Effector memory CD8-positive, alpha-beta T cell (primary cell): ENCODE measurements around the gene ACAD9.
"Not testable (repeated sequence)": the region's sequence is repeated elsewhere in the genome, so short reads cannot be mapped to it uniquely, and the experiment has no call there.

ENCODE experiments used
- ATAC-seq: fragments of 150-1000 bp; cut with Tn5 transposase; replicated peaks from 2 replicates; pipeline ENCODE4 v1.10.0; 2021; ENCODE audit warnings: mild to moderate bottlenecking, moderate library complexity
- DNase-seq, 3 experiments: peaks; one replicate each; pipeline ENCODE4 v3.0.0; 2021
- H3K27ac Mint-ChIP-seq, 2 donors: one replicate each; pipeline ENCODE4 v1.8.0; 2022; ENCODE audit warnings: mild to moderate bottlenecking in 2 of 2, mixed read lengths in 2 of 2, moderate library complexity in 2 of 2
- H3K27me3 Mint-ChIP-seq, 2 donors: one replicate each; pipeline ENCODE4 v1.8.0; 2022; ENCODE audit warnings: mixed read lengths in 2 of 2
- H3K36me3 Mint-ChIP-seq: one replicate; pipeline ENCODE4 v1.8.0; 2022; ENCODE audit warnings: mild to moderate bottlenecking, moderate library complexity, mixed read lengths; ENCODE audit not compliant: insufficient read depth
- H3K4me1 Mint-ChIP-seq, 2 donors: one replicate each; pipeline ENCODE4 v1.8.0; 2022; ENCODE audit warnings: low read depth in 2 of 2, mixed read lengths in 2 of 2
- H3K4me3 Mint-ChIP-seq, 2 donors: one replicate each; pipeline ENCODE4 v1.8.0; 2022; ENCODE audit warnings: mild to moderate bottlenecking in 2 of 2, mixed read lengths in 2 of 2, moderate library complexity in 2 of 2
- H3K9me3 Mint-ChIP-seq, 2 donors: one replicate each; pipeline ENCODE4 v1.8.0; 2022; ENCODE audit warnings: mixed read lengths in 2 of 2

The ACAD9 gene

DNA sequence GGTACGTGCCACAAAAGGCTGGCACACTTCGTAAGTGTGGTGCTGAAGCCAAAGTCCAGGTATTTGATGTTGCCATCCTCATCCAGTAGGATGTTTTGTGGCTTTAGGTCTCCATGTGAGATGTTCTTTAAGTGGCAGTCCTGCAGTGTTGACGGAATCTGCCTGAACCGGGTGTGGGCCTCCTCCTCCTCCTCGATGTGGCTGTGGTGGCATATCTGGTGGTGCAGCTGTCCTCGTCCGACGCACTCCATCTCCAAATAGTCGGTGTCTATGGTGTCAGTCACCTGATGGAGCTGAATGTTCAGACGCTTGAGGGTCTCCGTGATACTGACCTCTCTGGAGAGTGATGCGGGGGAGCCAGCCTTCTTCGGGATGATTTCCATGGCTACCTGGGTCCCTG is 30.5 kb upstream of the ACAD9 start:
- no peak overlapping the region for H3K4me3 Mint-ChIP-seq
- no peaks in the 10 kb centered on the region for H3K36me3 Mint-ChIP-seq
- no peak for ATAC-seq
- H3K27ac Mint-ChIP-seq: no peak overlapping the region
- H3K27me3 Mint-ChIP-seq: no peaks in the 10 kb centered on the region
- H3K4me1 Mint-ChIP-seq: peaks cover 10 to 11% of the 10 kb centered on the region in 2 donors
- DNase-seq: no peak
- H3K9me3 Mint-ChIP-seq: peaks cover 0 to 4% of the 10 kb centered on the region in 2 donors

DNA sequence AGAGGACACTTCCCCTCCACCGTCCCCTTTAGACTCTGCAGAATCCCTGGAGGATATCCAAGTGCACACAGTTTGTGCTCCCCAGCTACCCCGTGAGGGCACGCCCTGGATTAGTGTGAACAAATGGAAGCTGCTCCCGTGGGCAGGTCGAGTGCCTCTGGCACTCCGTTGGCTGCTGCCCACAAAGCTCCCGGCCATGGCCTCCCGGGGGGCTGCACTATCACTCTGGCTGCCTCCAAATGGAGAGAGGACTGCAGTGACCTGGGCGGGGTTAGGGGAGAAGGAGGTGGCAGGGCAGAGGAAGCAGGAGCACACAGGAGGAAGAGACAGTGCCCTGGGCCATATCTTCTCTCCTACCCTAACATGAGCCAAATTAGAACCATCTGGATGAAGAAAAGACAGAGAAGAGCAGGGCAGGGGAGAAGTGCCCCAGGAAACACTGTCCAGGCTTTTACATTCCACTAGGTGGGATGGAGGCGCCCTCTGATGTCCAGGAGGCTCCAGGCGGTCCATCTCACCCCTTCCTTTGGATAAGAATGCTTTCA is 29.4 kb upstream of the ACAD9 start:
- no peak overlapping the region for H3K27ac Mint-ChIP-seq
- H3K36me3 Mint-ChIP-seq: no peaks in the 10 kb centered on the region
- peaks cover 10% of the 10 kb centered on the region in 2 donors for H3K4me1 Mint-ChIP-seq
- H3K27me3 Mint-ChIP-seq: no peaks in the 10 kb centered on the region
- ATAC-seq (no peak), DNase-seq (no peak)
- H3K4me3 Mint-ChIP-seq: no peak overlapping the region
- peaks cover 0 to 12% of the 10 kb centered on the region in 2 donors for H3K9me3 Mint-ChIP-seq

DNA sequence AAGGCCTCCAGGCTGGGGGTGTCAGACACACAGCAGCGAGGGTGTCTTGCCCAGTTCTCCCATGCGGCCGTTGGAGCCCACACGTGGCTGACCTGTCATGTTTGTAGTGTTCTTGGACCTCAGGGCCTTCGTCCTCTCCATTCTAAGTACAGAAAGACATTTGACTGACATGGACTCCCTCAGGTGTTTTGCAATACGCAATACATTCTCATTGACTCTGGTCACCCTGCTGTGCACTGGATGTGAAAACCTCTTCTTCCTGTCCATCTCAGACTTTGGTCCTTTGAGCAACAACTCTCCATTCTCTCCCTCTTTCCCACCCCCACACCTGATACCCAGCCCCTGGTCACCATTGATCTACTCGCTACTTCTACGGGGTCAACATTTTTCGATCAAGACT is 28.9 kb upstream of the ACAD9 start:
- Mint-ChIP-seq H3K36me3 (no peaks in the 10 kb centered on the region), H3K4me3 (no peak overlapping the region), H3K4me1 (peaks cover 4 to 5% of the 10 kb centered on the region in 2 donors), H3K9me3 (peaks cover 2 to 12% of the 10 kb centered on the region in 2 donors), H3K27me3 (no peaks in the 10 kb centered on the region), H3K27ac (no peak overlapping the region)
- ATAC-seq (no peak), DNase-seq (no peak)

DNA sequence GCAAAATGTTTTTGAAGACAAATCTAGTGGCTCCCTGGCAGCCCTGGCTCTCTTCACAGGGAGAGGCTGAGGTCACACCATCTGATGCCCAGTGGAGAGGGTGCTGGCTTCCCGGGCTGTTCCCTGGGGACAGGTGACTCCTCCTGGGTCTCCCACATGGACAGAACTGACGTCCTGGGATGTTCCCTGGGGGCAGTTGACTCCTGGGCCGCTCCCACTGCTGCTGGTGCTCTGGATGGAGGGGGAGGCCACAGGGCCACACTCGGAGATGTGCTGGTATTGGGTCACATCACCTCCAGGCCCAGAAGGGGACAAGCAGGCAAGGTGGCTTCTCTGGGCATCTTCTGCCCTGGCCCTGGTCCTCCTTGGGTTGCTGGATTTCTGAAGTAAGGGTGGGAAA is 27.8 kb upstream of the ACAD9 start:
- Mint-ChIP-seq H3K4me3 (no peak overlapping the region), H3K9me3 (peaks cover 2 to 12% of the 10 kb centered on the region in 2 donors), H3K27ac (no peak overlapping the region), H3K4me1 (no peaks in the 10 kb centered on the region), H3K27me3 (no peaks in the 10 kb centered on the region), H3K36me3 (no peaks in the 10 kb centered on the region)
- ATAC-seq (no peak), DNase-seq (no peak)

DNA sequence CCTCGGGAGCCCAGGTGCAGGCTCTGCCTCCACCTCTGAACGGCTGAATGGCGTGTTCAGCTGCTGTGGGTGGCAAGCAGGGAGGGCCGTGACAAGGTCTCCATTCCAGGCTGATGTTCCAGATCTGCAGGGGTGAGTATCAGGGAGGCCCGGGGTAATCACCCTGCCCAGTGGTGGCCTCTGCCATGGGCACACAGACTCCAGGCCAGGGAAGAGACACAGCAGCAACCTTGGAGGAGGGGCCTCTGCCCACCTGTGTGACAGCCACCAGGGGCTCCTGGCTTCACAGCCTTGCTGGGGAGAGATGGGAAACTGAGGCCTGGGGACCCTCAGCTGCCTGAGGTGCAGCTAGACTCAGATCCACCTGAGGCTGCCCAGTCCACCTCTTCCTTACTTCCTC is 25.6 kb upstream of the ACAD9 start:
- H3K9me3 Mint-ChIP-seq: peaks cover 2 to 17% of the 10 kb centered on the region in 2 donors
- H3K4me3 Mint-ChIP-seq: no peak overlapping the region
- H3K27me3 Mint-ChIP-seq: no peaks in the 10 kb centered on the region
- DNase-seq: no peak
- H3K4me1 Mint-ChIP-seq: no peaks in the 10 kb centered on the region
- H3K36me3 Mint-ChIP-seq: no peaks in the 10 kb centered on the region
- H3K27ac Mint-ChIP-seq: no peak overlapping the region
- ATAC-seq: no peak

DNA sequence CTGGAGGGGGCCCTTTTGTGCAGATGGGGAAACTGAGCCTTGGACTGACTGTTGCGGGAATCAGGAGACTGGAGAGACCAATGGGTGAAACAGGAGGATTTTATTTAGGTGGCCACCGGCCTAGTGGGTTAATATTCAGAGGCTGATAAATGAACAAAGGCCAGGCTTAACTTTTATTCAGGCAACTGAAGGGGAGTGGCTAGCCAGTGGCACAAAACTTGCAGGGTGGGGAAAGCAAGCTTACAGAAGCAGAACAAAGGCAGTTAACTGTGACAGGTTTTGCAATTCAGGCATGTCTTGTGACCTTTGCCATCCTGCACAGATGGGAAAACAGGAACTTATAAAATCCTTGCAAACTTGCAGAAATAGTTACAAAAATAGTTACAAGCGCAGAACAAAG is 24.9 kb upstream of the ACAD9 start:
- ATAC-seq: no peak
- Mint-ChIP-seq H3K4me1 (no peaks in the 10 kb centered on the region), H3K27ac (no peak overlapping the region)

DNA sequence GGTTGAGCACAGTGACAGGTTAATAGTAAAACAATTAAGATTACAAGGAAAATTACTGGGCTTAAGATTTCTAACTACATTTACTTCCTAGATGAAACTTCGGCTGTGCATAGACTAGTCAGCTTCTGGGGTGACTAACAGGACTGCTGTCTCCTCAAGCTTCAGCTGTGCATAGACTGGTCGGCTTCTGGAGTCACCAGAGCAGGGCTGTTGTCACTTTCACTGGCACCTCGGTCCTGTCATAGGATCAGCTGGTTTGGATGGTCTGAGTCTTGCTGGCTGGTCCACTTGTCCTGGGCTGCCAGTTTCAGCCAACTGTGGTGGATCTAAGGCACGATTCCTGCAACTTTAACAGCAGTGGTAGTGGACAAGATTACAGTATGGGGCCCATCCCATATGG is 23.9 kb upstream of the ACAD9 start:
- Mint-ChIP-seq H3K9me3 (peaks cover 3 to 26% of the 10 kb centered on the region in 2 donors), H3K4me1 (no peaks in the 10 kb centered on the region), H3K36me3 (no peaks in the 10 kb centered on the region), H3K27ac (no peak overlapping the region), H3K4me3 (no peak overlapping the region), H3K27me3 (no peaks in the 10 kb centered on the region)
- ATAC-seq (no peak), DNase-seq (no peak)

More for the DNA sequence above, 24.9 kb upstream of the ACAD9 start:
- Mint-ChIP-seq H3K4me3 (no peak overlapping the region), H3K27me3 (no peaks in the 10 kb centered on the region), H3K9me3 (peaks cover 3 to 23% of the 10 kb centered on the region in 2 donors), H3K36me3 (no peaks in the 10 kb centered on the region)
- DNase-seq: no peak

DNA sequence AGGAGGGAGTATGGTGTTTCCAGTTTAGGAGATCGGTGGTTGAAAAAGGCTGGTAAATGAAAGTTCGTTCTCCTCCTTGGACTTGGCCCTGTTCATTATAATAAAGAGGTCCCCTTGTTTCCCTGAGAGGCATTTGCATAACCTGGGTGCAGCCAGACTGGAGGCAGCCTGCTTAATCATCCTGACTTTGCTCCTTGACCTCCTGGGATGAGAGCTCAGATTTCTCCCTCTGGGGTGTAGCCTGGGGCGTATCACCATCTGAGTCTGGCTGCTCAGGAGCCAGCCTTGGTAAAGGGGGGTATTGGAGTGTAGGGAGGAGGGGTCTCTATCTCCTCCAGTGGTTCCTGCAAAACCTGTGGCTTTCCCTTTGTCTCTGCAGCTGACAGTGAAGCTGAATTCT is 21.3 kb upstream of the ACAD9 start:
- H3K27ac Mint-ChIP-seq: no peak overlapping the region
- no peak overlapping the region for H3K4me3 Mint-ChIP-seq
- no peaks in the 10 kb centered on the region for H3K4me1 Mint-ChIP-seq
- DNase-seq (no peak), ATAC-seq (no peak)
- no peaks in the 10 kb centered on the region for H3K36me3 Mint-ChIP-seq
- peaks cover 11 to 26% of the 10 kb centered on the region in 2 donors for H3K9me3 Mint-ChIP-seq
- no peaks in the 10 kb centered on the region for H3K27me3 Mint-ChIP-seq

DNA sequence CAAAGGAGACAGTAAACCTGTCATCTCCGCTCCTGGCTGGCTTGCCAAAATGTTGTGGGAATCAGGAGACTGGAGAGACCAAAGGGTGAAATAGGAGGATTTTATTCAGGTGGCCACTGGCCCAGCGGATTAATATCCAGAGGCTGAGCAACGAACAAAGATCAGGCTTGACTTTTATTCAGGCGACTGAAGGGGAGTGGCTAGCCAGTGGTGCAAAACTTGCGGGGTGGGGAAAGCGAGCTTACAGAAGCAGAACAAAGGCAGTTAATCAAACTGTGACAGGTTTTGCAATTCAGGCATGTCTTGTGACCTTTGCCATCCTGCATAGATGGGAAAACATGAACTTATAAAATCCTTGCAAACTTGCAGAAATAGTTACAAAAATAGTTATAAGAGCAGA is 19.8 kb upstream of the ACAD9 start:
- ATAC-seq: no peak

DNA sequence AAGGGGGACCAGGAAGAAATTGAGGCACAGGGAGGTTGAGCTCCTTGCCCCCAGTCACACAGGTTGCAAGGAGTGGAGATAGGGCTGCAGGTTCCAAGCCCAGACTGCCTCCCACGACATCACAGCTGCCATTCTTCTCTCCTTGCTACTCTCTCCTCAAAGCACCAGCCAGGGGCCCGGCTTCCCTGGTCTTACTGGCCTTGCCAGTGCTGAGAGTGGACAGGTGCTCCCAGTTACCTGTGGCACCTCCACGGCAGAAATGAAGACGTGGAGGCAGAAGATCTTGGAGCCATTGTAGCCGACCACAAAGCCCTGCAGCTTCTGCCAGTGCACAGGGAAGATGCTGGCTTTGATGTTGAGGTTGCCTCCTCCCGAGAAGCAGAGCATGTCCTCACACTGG is 17.9 kb upstream of the ACAD9 start:
- Mint-ChIP-seq H3K27ac (no peak overlapping the region), H3K36me3 (no peaks in the 10 kb centered on the region), H3K4me3 (no peak overlapping the region), H3K27me3 (no peaks in the 10 kb centered on the region), H3K4me1 (peaks cover 0 to 2% of the 10 kb centered on the region in 2 donors), H3K9me3 (peaks cover 9 to 14% of the 10 kb centered on the region in 2 donors)
- DNase-seq: no peak
- ATAC-seq: no peak

More for the DNA sequence above, 19.8 kb upstream of the ACAD9 start:
- Mint-ChIP-seq H3K27ac (no peak overlapping the region), H3K36me3 (no peaks in the 10 kb centered on the region), H3K4me3 (no peak overlapping the region), H3K9me3 (peaks cover 11 to 15% of the 10 kb centered on the region in 2 donors), H3K27me3 (no peaks in the 10 kb centered on the region), H3K4me1 (peaks cover 0 to 2% of the 10 kb centered on the region in 2 donors)
- DNase-seq: no peak

DNA sequence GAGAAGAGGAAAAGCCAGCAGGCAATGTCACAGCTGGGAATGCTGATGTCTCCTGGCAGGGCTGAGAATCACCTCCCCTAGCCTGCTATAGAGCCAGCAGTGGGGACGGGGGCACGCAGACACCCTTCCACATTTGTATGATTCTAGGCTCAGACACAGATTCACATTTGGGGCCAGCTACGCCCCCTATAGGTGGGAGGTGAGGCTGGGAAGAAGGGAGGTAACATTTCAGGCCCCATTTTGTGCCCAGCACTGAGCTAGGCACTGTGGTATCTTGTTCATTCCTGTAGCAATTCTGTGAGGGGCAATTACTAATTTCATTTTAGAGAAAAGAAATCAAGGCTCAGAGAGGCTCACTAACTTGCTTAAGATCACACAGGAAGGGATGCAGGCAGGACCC is 15.9 kb upstream of the ACAD9 start:
- Mint-ChIP-seq H3K27me3 (no peaks in the 10 kb centered on the region), H3K4me1 (peaks cover 0 to 2% of the 10 kb centered on the region in 2 donors), H3K4me3 (no peak overlapping the region), H3K9me3 (peaks cover 9 to 12% of the 10 kb centered on the region in 2 donors), H3K36me3 (no peaks in the 10 kb centered on the region), H3K27ac (no peak overlapping the region)
- DNase-seq (no peak), ATAC-seq (no peak)

DNA sequence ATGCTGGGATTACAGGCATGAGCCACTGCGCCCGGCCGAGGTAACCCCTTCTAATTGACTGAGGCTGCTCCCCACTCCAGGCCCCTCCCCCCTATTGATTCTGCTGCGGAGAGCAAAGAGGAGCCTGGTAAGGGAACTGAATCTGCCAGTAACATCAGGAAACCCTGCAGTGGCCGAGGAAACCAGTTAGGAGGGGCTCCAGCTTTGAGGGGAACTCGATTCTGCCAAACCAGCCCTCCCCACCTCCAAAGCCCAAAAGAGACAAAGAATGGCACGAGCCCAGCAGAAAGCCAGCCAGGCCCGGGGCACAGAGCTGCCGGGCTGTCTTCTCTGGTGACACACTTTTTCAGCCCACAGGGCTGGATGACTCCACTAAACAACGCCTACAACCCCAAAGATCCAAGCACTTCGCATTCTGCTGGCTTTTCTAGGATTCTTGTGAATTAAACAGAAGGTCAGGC is 15.0 kb upstream of the ACAD9 start:
- ATAC-seq (no peak), DNase-seq (no peak)
- Mint-ChIP-seq H3K27me3 (no peaks in the 10 kb centered on the region), H3K4me3 (no peak overlapping the region), H3K4me1 (peaks cover 0 to 2% of the 10 kb centered on the region in 2 donors), H3K36me3 (no peaks in the 10 kb centered on the region), H3K9me3 (peaks cover 4 to 7% of the 10 kb centered on the region in 2 donors), H3K27ac (no peak overlapping the region)

DNA sequence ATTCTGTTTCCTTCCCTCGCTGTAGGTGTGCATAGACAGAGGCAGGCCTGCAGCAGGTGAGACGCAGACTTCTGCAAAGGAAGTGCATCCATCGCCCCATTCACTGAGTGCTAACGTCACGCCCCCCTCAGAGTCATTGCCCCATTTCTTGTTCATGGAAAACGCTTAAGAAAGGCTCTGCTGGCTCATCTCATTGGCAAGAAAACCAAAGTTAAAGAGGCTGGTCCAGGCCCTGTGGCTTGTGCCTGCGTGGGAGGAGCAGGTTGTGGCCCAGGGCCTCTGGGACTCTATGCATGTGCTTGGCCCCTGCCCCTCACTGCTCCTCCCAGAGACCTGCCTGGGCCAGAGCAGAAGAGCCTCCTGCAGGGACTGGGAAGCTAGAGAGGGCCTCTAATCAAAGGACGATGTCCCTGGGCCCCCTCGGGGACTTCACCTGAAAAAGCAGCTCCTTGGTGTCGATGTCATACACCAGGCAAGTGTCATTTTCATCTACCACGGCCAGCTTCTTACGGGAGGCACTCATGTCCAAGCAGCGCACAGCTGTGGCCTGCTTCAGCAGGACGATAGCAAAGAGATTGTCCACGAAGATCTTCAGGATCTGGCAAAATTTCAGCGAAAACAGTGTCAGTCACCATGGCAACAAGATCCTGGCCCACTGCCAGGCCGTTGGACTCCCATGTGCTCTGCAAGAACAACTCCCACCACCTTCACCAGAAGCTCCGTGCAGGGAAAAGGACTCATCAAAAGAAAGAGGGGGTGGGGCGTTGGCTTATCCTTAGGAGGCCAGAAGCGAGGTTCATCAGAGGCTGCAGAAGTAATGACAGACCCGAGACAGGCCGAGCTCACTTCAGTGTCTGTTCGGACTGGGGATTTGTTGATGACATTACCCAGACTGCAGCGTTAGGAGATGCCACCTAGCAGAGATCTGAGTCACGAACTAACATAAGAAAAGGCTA is 14.3 kb upstream of the ACAD9 start:
- not testable (repeated sequence) for ATAC-seq, H3K4me1 Mint-ChIP-seq, H3K27me3 Mint-ChIP-seq, H3K9me3 Mint-ChIP-seq, DNase-seq, H3K36me3 Mint-ChIP-seq, H3K27ac Mint-ChIP-seq, H3K4me3 Mint-ChIP-seq
